Measurements from ENCODE around the gene BSN.

The BSN gene

GRCh38 chr3:49530701-49531100 lies 23.6 kb upstream of the BSN start:
- TF ChIP-seq, protein P1, sequence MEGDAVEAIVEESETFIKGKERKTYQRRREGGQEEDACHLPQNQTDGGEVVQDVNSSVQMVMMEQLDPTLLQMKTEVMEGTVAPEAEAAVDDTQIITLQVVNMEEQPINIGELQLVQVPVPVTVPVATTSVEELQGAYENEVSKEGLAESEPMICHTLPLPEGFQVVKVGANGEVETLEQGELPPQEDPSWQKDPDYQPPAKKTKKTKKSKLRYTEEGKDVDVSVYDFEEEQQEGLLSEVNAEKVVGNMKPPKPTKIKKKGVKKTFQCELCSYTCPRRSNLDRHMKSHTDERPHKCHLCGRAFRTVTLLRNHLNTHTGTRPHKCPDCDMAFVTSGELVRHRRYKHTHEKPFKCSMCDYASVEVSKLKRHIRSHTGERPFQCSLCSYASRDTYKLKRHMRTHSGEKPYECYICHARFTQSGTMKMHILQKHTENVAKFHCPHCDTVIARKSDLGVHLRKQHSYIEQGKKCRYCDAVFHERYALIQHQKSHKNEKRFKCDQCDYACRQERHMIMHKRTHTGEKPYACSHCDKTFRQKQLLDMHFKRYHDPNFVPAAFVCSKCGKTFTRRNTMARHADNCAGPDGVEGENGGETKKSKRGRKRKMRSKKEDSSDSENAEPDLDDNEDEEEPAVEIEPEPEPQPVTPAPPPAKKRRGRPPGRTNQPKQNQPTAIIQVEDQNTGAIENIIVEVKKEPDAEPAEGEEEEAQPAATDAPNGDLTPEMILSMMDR (IDR thresholded peaks at IDR 0.05; ENCODE audit: insufficient read depth, missing control alignments), result no peak
- DNase-seq (ENCODE audit: insufficient read length, low spot score) (no peak), FAIRE-seq (no peak)

DNA sequence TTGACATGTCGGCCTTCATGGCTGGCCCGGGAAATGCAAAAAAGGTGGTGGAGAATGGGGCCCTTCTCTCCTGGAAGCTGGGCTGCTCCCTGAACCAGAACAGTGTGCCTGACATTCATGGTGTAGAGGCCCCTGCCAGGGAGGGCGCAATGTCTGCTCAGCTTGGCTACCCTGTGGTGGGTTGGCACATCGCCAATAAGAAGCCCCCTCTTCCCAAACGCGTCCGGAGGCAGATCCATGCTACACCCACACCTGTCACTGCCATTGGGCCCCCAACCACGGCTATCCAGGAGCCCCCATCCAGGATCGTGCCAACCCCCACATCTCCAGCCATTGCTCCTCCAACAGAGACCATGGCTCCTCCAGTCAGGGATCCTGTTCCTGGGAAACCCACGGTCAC lies 23.1 kb upstream of the BSN start:
- TF ChIP-seq, protein P1 (IDR thresholded peaks at IDR 0.05; ENCODE audit: insufficient read depth, missing control alignments), result no peak
- DNase-seq (ENCODE audit: insufficient read length, low spot score) (no peak), FAIRE-seq (no peak)

DNA sequence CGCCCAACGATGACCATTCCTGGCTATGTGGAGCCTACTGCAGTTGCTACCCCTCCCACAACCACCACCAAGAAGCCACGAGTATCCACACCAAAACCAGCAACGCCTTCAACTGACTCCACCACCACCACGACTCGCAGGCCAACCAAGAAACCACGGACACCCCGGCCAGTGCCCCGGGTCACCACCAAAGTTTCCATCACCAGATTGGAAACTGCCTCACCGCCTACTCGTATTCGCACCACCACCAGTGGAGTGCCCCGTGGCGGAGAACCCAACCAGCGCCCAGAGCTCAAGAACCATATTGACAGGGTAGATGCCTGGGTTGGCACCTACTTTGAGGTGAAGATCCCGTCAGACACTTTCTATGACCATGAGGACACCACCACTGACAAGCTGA lies 22.6 kb upstream of the BSN start:
- FAIRE-seq, result no peak
- TF ChIP-seq, protein P1 (IDR thresholded peaks at IDR 0.05; ENCODE audit: insufficient read depth, missing control alignments), result no peak
- no peak for DNase-seq (ENCODE audit: insufficient read length, low spot score)

DNA sequence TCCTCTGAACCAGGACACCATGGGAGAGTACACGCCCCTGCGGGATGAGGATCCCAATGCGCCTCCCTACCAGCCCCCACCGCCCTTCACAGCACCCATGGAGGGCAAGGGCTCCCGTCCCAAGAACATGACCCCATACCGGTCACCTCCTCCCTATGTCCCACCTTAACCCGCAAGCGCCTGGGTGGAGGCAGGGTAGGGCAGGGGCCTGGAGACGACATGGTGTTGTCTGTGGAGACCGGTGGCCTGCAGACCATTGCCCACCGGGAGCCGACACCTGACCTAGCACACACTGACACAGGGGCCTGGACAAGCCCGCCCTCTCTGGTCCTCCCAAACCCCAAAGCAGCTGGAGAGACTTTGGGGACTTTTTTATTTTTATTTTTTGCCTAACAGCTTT lies 21.2 kb upstream of the BSN start:
- DNase-seq (ENCODE audit: insufficient read length, low spot score), result no peak
- TF ChIP-seq, protein P1 (IDR thresholded peaks at IDR 0.05; ENCODE audit: insufficient read depth, missing control alignments), result no peak
- FAIRE-seq, result no peak

DNA sequence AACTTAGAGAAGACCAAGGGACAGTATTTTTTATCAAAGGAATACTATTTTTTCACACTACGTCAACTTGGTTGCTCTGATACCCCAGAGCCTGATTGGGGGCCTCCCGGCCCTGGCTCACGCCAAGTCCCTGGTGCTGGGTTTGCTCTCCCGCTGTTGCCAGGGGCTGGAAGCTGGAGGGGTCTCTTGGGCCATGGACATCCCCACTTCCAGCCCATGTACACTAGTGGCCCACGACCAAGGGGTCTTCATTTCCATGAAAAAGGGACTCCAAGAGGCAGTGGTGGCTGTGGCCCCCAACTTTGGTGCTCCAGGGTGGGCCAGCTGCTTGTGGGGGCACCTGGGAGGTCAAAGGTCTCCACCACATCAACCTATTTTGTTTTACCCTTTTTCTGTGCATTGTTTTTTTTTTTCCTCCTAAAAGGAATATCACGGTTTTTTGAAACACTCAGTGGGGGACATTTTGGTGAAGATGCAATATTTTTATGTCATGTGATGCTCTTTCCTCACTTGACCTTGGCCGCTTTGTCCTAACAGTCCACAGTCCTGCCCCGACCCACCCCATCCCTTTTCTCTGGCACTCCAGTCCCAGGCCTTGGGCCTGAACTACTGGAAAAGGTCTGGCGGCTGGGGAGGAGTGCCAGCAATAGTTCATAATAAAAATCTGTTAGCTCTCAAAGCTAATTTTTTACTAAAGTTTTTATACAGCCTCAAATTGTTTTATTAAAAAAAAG lies 20.3 kb upstream of the BSN start:
- no peak for FAIRE-seq
- TF ChIP-seq, protein P1 (IDR thresholded peaks at IDR 0.05; ENCODE audit: insufficient read depth, missing control alignments), result no peak

DNA sequence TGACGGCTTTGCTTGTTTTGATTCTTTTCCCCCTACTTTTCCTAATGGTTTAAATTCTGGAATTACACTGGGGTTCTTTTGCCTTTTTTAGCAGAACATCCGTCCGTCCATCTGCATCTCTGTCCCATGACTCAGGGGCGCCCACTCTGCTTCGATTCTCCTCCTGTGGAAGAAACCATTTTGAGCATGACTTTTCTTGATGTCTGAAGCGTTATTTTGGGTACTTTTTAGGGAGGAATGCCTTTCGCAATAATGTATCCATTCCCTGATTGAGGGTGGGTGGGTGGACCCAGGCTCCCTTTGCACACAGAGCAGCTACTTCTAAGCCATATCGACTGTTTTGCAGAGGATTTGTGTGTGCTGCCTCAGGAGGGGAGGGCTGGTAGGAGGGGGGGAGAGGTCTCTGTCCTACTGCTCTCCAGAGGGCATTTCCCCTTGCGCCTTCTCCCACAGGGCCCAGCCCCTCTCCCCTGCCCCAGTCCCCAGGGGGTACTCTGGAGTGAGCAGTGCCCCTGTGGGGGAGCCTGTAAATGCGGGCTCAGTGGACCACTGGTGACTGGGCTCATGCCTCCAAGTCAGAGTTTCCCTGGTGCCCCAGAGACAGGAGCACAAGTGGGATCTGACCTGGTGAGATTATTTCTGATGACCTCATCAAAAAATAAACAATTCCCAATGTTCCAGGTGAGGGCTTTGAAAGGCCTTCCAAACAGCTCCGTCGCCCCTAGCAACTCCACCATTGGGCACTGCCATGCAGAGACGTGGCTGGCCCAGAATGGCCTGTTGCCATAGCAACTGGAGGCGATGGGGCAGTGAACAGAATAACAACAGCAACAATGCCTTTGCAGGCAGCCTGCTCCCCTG lies 19.5 kb upstream of the BSN start:
- FAIRE-seq, result no peak
- DNase-seq (ENCODE audit: insufficient read length, low spot score), result no peak
- TF ChIP-seq, protein P1 (IDR thresholded peaks at IDR 0.05; ENCODE audit: insufficient read depth, missing control alignments), result no peak

More for the DNA sequence above, 20.3 kb upstream of the BSN start:
- DNase-seq (ENCODE audit: insufficient read length, low spot score), result no peak

All from D721Med (cell line).